ENCODE measurements around the gene F2RL2. TPM values are rescaled to one million over a fixed set of nuclear protein-coding genes. Genes with fewer than 3 reads are reported as not detected.

Gene F2RL2, protein sequence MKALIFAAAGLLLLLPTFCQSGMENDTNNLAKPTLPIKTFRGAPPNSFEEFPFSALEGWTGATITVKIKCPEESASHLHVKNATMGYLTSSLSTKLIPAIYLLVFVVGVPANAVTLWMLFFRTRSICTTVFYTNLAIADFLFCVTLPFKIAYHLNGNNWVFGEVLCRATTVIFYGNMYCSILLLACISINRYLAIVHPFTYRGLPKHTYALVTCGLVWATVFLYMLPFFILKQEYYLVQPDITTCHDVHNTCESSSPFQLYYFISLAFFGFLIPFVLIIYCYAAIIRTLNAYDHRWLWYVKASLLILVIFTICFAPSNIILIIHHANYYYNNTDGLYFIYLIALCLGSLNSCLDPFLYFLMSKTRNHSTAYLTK
- total RNA-seq, result 1.4 to 3.3 TPM (median 2.4 TPM) in 3 replicates

GRCh38 chr5:76622973-76623596 is at the start of gene F2RL2:
Gene F2RL2, minus strand, starts transcription at chr5:76623403. Its CDS starts 173 bp downstream, at chr5:76623230.
- Mint-ChIP-seq H3K9me3 (no peaks in the 10 kb centered on the region), H3K27me3 (ENCODE audit: low read depth) (no peaks in the 10 kb centered on the region), H3K4me3 (no peak within 1 kb of the TSS), H3K4me1 (peaks cover 21% of the 10 kb centered on the region), H3K27ac (peak within 1 kb of the TSS; percentile 7), H3K36me3 (no peaks in the 10 kb centered on the region)
- TF ChIP-seq, protein P1, sequence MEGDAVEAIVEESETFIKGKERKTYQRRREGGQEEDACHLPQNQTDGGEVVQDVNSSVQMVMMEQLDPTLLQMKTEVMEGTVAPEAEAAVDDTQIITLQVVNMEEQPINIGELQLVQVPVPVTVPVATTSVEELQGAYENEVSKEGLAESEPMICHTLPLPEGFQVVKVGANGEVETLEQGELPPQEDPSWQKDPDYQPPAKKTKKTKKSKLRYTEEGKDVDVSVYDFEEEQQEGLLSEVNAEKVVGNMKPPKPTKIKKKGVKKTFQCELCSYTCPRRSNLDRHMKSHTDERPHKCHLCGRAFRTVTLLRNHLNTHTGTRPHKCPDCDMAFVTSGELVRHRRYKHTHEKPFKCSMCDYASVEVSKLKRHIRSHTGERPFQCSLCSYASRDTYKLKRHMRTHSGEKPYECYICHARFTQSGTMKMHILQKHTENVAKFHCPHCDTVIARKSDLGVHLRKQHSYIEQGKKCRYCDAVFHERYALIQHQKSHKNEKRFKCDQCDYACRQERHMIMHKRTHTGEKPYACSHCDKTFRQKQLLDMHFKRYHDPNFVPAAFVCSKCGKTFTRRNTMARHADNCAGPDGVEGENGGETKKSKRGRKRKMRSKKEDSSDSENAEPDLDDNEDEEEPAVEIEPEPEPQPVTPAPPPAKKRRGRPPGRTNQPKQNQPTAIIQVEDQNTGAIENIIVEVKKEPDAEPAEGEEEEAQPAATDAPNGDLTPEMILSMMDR (IDR thresholded peaks at IDR 0.05; ENCODE audit: unreplicated experiment), result no peak
- no peak for DNase-seq (ENCODE audit: low spot score in 2 of 2, unreplicated experiment in 2 of 2)

DNA sequence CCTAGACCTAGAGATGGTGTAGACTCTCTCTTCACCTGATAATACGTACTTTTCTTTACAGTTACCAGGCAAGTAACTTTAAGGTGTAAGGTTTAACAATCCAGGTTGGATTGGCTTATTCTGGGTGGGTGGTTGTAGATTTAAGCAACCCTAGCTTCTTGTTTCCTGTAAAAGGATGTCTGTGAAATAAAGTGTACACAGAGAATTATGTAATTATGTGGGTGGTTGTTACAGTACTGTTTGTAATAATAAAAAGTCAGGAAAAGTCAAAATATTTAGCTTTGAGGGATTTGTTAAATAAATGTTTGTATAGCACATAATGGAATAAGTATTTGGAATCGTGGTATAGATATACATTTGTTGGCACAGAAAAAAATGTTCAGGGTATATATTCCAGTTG is 49.0 kb upstream of the F2RL2 start:
- Mint-ChIP-seq H3K4me1 (peaks cover 6% of the 10 kb centered on the region), H3K4me3 (no peak overlapping the region), H3K27ac (no peak overlapping the region), H3K36me3 (peaks cover 9% of the 10 kb centered on the region), H3K9me3 (no peaks in the 10 kb centered on the region), H3K27me3 (ENCODE audit: low read depth) (no peaks in the 10 kb centered on the region)
- DNase-seq (ENCODE audit: low spot score in 2 of 2, unreplicated experiment in 2 of 2), result no peak
- TF ChIP-seq, protein P1 (IDR thresholded peaks at IDR 0.05; ENCODE audit: unreplicated experiment), result no peak

GRCh38 chr5:76670508-76670907 is 47.3 kb upstream of the F2RL2 start:
- Mint-ChIP-seq H3K27ac (peak overlapping the region; percentile 66), H3K9me3 (no peaks in the 10 kb centered on the region), H3K36me3 (peaks cover 9% of the 10 kb centered on the region), H3K4me3 (no peak overlapping the region), H3K4me1 (peaks cover 6% of the 10 kb centered on the region), H3K27me3 (ENCODE audit: low read depth) (no peaks in the 10 kb centered on the region)
- DNase-seq (ENCODE audit: low spot score in 2 of 2, unreplicated experiment in 2 of 2), result no peak
- TF ChIP-seq, protein P1 (IDR thresholded peaks at IDR 0.05; ENCODE audit: unreplicated experiment), result no peak

DNA sequence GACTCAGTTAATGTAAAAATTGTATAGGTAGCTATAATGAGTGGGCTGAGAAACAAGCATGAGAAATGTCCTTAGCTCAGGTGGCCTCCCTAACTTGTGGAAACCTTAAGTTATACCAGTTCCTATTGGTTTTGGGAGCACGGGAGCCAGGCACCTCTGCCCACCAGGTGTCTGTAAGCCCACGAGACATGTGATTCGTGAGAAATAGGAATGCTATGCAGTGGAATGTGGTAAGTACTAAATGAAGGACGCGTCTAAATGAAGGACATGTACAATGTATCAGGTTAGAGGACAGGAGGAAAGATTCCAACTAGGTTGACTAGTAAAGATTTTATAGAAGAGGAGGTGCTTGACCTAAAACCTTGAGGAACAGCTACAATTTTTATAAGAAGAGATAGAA is 46.0 kb upstream of the F2RL2 start:
- no peaks in the 10 kb centered on the region for H3K27me3 Mint-ChIP-seq (ENCODE audit: low read depth)
- DNase-seq (ENCODE audit: low spot score in 2 of 2, unreplicated experiment in 2 of 2), result no peak
- H3K4me3 Mint-ChIP-seq, result no peak overlapping the region
- H3K36me3 Mint-ChIP-seq, result peaks cover 9% of the 10 kb centered on the region
- TF ChIP-seq, protein P1 (IDR thresholded peaks at IDR 0.05; ENCODE audit: unreplicated experiment), result no peak
- peaks cover 6% of the 10 kb centered on the region for H3K4me1 Mint-ChIP-seq
- no peaks in the 10 kb centered on the region for H3K9me3 Mint-ChIP-seq
- no peak overlapping the region for H3K27ac Mint-ChIP-seq

DNA sequence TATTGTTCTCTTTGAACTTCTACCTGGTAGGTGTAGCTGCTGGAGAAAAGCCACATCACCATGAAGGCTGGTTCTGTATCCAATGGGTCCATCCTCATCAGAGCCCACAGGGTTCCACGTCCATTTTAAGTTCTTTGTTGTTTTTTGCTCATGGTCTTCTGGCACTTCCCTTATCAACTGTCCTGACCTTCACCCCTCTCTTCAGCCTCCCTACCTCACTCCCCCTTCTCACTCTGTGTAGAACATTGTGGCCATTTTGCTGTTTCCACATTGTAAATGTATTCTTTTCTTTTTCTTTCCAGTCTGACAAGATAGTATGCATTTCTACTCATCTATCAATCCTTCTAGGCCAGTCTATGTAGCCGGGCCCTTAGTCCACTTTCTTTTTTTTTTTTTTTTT is 44.3 kb upstream of the F2RL2 start:
- no peak overlapping the region for H3K4me3 Mint-ChIP-seq
- H3K9me3 Mint-ChIP-seq, result no peaks in the 10 kb centered on the region
- H3K27ac Mint-ChIP-seq, result no peak overlapping the region
- H3K4me1 Mint-ChIP-seq, result peaks cover 6% of the 10 kb centered on the region
- no peak for DNase-seq (ENCODE audit: low spot score in 2 of 2, unreplicated experiment in 2 of 2)
- TF ChIP-seq, protein P1 (IDR thresholded peaks at IDR 0.05; ENCODE audit: unreplicated experiment), result no peak
- no peaks in the 10 kb centered on the region for H3K27me3 Mint-ChIP-seq (ENCODE audit: low read depth)
- H3K36me3 Mint-ChIP-seq, result peaks cover 11% of the 10 kb centered on the region

Data from mesothelial cell of epicardium (in vitro differentiated cells).